Measurements from ENCODE around the gene HOXD9.

The HOXD9 gene

GRCh38 chr2:176081376-176081836 is 41.1 kb upstream of the HOXD9 start:
- ChIA-PET POLR2A (no interaction called here), CTCF (interaction anchor here (0.9 to 7.9 kb wide), 7 partner anchors 8 to 722 kb away, joined by 3 to 115 read pairs (median 5); no protein-coding TSS in a partner anchor)
- no peak overlapping the region for H3K4me3 ChIP-seq (ENCODE audit: low read depth, low read length)
- TF ChIP-seq CTCF (IDR thresholded peaks at IDR 0.05; ENCODE audit: insufficient read depth, low read length, missing control alignments), result no peak
- DNase-seq (ENCODE audit: low read depth, low spot score), result no peak

GRCh38 chr2:176081837-176082524 is 40.5 kb upstream of the HOXD9 start:
- no peak for DNase-seq (ENCODE audit: low read depth, low spot score)
- no peak for TF ChIP-seq CTCF (IDR thresholded peaks at IDR 0.05; ENCODE audit: insufficient read depth, low read length, missing control alignments)
- ChIA-PET POLR2A (no interaction called here), CTCF (interaction anchor here (0.8 to 7.9 kb wide), 7 partner anchors 8 to 714 kb away, joined by 3 to 115 read pairs (median 5); no protein-coding TSS in a partner anchor)
- no peak overlapping the region for H3K4me3 ChIP-seq (ENCODE audit: low read depth, low read length)

- ChIA-PET POLR2A (no interaction called here), CTCF (interaction anchor here (0.8 to 7.9 kb wide), 6 partner anchors 9 to 715 kb away, joined by 3 to 115 read pairs (median 5); no protein-coding TSS in a partner anchor)
- TF ChIP-seq CTCF (IDR thresholded peaks at IDR 0.05; ENCODE audit: insufficient read depth, low read length, missing control alignments), result no peak
- no peak for DNase-seq (ENCODE audit: low read depth, low spot score)
- H3K4me3 ChIP-seq (ENCODE audit: low read depth, low read length), result no peak overlapping the region
These were observed 40.0 kb upstream of the HOXD9 start for GRCh38 chr2:176082525-176082823.

GRCh38 chr2:176082824-176083751 is 39.4 kb upstream of the HOXD9 start:
- ChIA-PET POLR2A (no interaction called here), CTCF (interaction anchor here (0.8 to 7.9 kb wide), 4 partner anchors 10 to 395 kb away, joined by 3 to 115 read pairs (median 26); no protein-coding TSS in a partner anchor)
- TF ChIP-seq CTCF (IDR thresholded peaks at IDR 0.05; ENCODE audit: insufficient read depth, low read length, missing control alignments), result no peak
- no peak overlapping the region for H3K4me3 ChIP-seq (ENCODE audit: low read depth, low read length)
- no peak for DNase-seq (ENCODE audit: low read depth, low spot score)

GRCh38 chr2:176083796-176084261 is 38.7 kb upstream of the HOXD9 start, which contains the start of gene EVX2:
Gene EVX2 (minus strand): TSS chr2:176083962. CDS start chr2:176083776, 186 bp downstream.
- CTCF ChIA-PET, result interaction anchor here (7.5 to 7.9 kb wide), 2 partner anchors 12 to 395 kb away, joined by 47 to 115 read pairs; no protein-coding TSS in a partner anchor

More at GRCh38 chr2:176083796-176084261, 38.7 kb upstream of the HOXD9 start, which contains the start of gene EVX2:
- no peak for TF ChIP-seq CTCF (IDR thresholded peaks at IDR 0.05; ENCODE audit: insufficient read depth, low read length, missing control alignments)
- POLR2A ChIA-PET, result no interaction called here
- H3K4me3 ChIP-seq (ENCODE audit: low read depth, low read length), result no peak within 1 kb of the TSS
- DNase-seq (ENCODE audit: low read depth, low spot score), result no peak

Data from AG04449 (cell line).